ENCODE measurements around the gene RASA3.
"Not testable (repeated sequence)": the region's sequence is repeated elsewhere in the genome, so short reads cannot be mapped to it uniquely, and the experiment has no call there.

RASA3 gene, protein sequence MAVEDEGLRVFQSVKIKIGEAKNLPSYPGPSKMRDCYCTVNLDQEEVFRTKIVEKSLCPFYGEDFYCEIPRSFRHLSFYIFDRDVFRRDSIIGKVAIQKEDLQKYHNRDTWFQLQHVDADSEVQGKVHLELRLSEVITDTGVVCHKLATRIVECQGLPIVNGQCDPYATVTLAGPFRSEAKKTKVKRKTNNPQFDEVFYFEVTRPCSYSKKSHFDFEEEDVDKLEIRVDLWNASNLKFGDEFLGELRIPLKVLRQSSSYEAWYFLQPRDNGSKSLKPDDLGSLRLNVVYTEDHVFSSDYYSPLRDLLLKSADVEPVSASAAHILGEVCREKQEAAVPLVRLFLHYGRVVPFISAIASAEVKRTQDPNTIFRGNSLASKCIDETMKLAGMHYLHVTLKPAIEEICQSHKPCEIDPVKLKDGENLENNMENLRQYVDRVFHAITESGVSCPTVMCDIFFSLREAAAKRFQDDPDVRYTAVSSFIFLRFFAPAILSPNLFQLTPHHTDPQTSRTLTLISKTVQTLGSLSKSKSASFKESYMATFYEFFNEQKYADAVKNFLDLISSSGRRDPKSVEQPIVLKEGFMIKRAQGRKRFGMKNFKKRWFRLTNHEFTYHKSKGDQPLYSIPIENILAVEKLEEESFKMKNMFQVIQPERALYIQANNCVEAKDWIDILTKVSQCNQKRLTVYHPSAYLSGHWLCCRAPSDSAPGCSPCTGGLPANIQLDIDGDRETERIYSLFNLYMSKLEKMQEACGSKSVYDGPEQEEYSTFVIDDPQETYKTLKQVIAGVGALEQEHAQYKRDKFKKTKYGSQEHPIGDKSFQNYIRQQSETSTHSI

DNA sequence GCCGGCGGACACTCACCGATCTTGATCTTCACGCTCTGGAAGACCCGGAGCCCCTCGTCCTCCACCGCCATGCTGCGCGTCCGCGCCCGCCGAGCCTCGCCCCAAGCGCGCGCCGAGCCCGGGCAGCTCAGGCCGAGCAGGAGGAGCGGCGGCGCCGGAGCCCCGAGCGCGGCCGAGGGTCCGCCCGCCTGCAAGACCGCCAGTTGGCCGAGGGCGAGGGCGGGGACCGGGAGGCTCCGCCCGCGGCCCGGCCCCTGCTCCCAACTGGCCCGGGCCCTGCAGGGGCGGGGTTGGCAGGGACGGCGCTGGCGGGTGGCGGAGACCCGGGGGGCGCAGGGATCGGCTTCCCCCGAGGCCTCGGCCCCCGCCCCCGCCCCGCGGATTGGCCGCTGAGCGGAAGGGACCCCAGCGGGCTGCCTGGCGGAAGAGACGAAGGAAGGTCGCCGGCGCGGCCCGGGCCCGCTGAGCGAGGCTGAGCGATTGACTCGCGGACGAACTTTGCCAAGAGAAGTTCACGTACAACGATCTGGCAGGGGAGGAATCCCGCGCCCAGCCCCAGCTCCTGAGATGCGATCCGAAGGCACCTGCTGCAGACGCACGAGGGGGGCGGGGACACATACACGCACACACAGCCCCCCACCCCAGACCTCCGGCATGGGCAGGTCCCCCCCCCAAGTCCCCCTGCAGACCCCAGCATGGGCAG lies at the start of gene RASA3:
TSS of gene RASA3 (minus strand) at position 205 of the 703 bp plus-strand sequence. CDS start at position 71, 134 bp downstream.
- H3K4me1 ChIP-seq (ENCODE audit: control insufficient read depth, low read depth, low read length): peaks cover 17% of the 10 kb centered on the region
- H3K9ac ChIP-seq (ENCODE audit: low read length): peak within 1 kb of the TSS; percentile 19
- no peak within 1 kb of the TSS for H3K27ac ChIP-seq (ENCODE audit: low read length)
- H3K36me3 ChIP-seq (ENCODE audit: control insufficient read depth, low read depth, low read length): no peaks in the 10 kb centered on the region
- peaks cover 27% of the 10 kb centered on the region for H3K27me3 ChIP-seq (ENCODE audit: control insufficient read depth, insufficient read depth, low read length)
- H3K9me3 ChIP-seq (ENCODE audit: control insufficient read depth, low read depth, low read length): no peaks in the 10 kb centered on the region
- peak within 1 kb of the TSS; percentile 68 for H3K4me3 ChIP-seq (ENCODE audit: low read length)

DNA sequence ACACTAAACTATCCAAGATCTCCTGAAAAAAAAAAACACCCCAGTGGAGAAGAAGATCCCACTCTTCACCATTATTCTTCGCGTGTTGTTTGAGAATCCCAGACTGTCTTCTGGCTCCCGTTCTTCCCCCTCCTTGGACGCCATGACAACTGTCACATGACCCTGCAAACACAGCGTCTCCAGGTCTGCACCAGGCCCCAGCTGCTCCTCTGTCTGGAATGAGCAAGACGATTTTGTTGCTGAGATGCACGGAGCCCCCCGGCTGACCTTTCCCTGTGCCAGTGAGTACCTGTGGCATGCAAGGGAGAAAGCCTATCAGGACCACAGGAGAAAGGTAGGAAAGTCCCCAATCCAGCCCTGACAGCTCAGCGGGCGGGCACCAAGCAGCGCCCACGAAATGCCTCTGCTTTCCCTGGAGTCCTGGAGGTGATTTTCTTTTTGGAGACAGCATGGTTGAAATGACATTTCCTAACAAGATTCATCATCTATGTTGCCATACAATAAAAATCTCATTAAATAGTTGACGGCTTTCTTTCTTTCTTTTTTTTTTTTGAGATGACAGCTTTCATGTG lies 46.8 kb upstream of the RASA3 start, which contains the start of gene CFAP97D2:
TSS of gene CFAP97D2 (plus strand) at position 171 of the 572 bp plus-strand sequence. CDS start at position 245, 74 bp downstream.
- H3K27ac ChIP-seq (ENCODE audit: low read length): no peak within 1 kb of the TSS
- no peaks in the 10 kb centered on the region for H3K27me3 ChIP-seq (ENCODE audit: control insufficient read depth, insufficient read depth, low read length)
- H3K4me1 ChIP-seq (ENCODE audit: control insufficient read depth, low read depth, low read length): peaks cover 3% of the 10 kb centered on the region
- no peaks in the 10 kb centered on the region for H3K36me3 ChIP-seq (ENCODE audit: control insufficient read depth, low read depth, low read length)
- H3K9ac ChIP-seq (ENCODE audit: low read length): no peak within 1 kb of the TSS
- no peak within 1 kb of the TSS for H3K4me3 ChIP-seq (ENCODE audit: low read length)
- H3K9me3 ChIP-seq (ENCODE audit: control insufficient read depth, low read depth, low read length): no peaks in the 10 kb centered on the region

DNA sequence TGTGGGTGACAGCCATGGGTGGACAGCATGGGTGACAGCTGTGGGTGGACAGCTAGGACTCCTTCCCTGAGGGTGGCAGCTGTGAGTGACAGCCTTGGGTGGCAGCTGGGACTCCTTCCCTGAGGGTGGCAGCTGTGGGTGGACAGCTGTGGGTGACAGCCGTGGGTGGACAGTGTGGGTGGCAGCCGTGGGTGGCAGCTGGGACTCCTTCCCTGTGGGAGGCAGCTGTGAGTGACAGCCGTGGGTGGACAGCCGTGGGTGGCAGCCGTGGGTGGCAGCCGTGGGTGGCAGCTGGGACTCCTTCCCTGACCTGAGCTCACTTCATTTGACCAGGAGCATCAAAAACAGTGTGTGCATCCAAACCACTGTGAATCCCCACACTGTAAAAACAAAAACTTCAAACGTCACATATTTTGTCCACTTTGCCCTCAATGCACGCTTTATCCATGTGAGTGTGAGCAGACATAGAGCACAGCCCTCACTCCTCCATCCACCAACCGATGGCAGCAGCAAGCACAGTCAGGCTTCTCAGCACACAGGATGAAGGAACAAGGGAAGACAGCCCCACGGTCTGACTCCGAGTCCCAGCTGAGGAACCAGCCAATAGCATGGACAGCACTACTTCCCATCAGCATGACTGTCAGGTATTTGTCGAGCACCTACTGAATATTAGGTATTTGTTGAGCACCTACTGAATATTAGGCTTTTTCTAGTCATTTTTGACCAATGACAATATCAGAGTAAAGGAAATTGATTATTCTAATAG lies 45.0 kb upstream of the RASA3 start:
- peaks cover 3% of the 10 kb centered on the region for H3K4me1 ChIP-seq (ENCODE audit: control insufficient read depth, low read depth, low read length)
- no peak overlapping the region for H3K27ac ChIP-seq (ENCODE audit: low read length)
- H3K9ac ChIP-seq (ENCODE audit: low read length): no peak overlapping the region
- H3K27me3 ChIP-seq (ENCODE audit: control insufficient read depth, insufficient read depth, low read length): no peaks in the 10 kb centered on the region
- H3K36me3 ChIP-seq (ENCODE audit: control insufficient read depth, low read depth, low read length): no peaks in the 10 kb centered on the region
- H3K9me3 ChIP-seq (ENCODE audit: control insufficient read depth, low read depth, low read length): no peaks in the 10 kb centered on the region
- no peak overlapping the region for H3K4me3 ChIP-seq (ENCODE audit: low read length)

DNA sequence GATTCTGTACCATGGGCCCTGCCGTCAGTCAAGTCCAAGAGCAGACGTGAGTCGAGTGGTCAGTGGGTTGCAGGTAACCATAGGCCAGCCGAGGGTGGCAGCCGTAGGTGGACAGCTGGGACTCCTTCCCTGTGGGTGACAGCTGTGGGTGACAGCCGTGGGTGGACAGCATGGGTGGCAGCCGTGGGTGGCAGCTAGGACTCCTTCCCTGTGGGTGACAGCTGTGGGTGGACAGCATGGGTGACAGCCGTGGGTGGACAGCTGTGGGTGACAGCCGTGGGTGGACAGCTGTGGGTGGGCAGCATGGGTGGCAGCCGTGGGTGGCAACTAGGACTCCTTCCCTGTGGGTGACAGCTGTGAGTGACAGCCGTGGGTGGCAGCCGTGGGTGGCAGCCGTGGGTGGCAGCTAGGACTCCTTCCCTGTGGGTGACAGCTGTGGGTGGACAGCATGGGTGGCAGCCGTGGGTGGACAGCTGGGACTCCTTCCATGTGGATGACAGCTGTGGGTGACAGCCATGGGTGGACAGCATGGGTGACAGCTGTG lies 44.0 kb upstream of the RASA3 start:
- H3K4me1 ChIP-seq (ENCODE audit: control insufficient read depth, low read depth, low read length); H3K36me3 ChIP-seq (ENCODE audit: control insufficient read depth, low read depth, low read length); H3K27me3 ChIP-seq (ENCODE audit: control insufficient read depth, insufficient read depth, low read length); H3K4me3 ChIP-seq (ENCODE audit: low read length); H3K27ac ChIP-seq (ENCODE audit: low read length); H3K9me3 ChIP-seq (ENCODE audit: control insufficient read depth, low read depth, low read length); H3K9ac ChIP-seq (ENCODE audit: low read length): not testable (repeated sequence)

DNA sequence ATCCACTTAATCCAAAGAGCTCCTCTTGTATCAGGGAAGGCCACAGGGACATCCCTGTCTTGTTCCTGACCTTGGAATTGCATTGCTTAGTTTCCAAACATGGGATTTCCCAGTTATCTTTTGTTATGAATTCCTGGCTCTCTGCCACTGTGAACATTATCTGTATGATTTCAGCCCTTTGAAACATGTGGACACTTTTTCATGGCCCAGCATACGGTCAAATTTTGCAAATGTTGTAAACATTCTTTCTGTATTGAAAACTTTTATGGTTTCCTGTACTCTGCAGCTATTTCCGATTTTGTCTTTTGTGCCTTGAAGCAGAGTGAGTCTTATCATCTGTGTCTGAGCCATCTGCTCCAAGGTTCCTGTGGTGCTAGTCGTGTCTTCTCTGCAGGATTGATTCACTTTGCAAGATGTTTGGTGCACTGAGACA lies 42.1 kb upstream of the RASA3 start:
- H3K27me3 ChIP-seq (ENCODE audit: control insufficient read depth, insufficient read depth, low read length): no peaks in the 10 kb centered on the region
- H3K36me3 ChIP-seq (ENCODE audit: control insufficient read depth, low read depth, low read length): no peaks in the 10 kb centered on the region
- no peak overlapping the region for H3K9ac ChIP-seq (ENCODE audit: low read length)
- H3K4me3 ChIP-seq (ENCODE audit: low read length): no peak overlapping the region
- peaks cover 3% of the 10 kb centered on the region for H3K4me1 ChIP-seq (ENCODE audit: control insufficient read depth, low read depth, low read length)
- no peak overlapping the region for H3K27ac ChIP-seq (ENCODE audit: low read length)
- no peaks in the 10 kb centered on the region for H3K9me3 ChIP-seq (ENCODE audit: control insufficient read depth, low read depth, low read length)

DNA sequence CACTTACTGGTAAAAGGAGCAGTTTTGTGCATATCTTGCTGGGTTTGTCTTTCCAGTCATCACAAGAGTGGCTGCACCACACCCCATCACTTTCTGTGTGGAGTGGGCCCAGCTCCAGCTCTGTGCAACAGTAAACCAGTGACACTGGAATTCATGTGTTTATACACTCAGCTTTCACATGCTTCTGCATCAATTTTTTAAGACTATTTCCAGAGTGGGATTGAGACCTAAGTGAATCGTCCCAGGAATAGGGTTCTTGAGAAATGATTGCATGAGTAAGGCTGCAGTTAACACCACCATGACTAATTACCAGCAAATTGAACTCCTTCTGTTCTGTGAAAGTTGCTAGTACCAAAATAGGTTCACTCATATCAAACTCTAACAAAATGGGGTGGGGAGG lies 41.3 kb upstream of the RASA3 start:
- H3K9me3 ChIP-seq (ENCODE audit: control insufficient read depth, low read depth, low read length): no peaks in the 10 kb centered on the region
- no peak overlapping the region for H3K4me3 ChIP-seq (ENCODE audit: low read length)
- H3K27ac ChIP-seq (ENCODE audit: low read length): no peak overlapping the region

DNA sequence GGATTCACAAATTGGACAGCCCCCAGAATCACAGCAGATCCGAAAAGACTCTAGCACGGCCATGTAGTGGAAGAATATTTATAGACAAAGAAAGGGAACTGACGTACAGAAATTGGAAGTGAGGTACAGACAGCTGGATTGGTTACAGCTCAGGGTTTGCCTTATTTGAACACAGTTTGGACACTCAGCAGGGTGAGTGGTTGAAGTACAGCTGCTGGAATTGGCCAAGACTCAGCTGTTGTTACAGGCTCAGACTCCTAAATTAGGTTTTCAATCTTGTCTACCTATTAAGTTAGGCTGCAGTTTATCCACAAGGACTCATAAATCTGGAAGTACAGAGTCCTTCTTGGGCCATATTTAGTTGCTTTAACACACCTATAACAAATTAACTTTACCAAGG lies 40.8 kb upstream of the RASA3 start:
- no peaks in the 10 kb centered on the region for H3K27me3 ChIP-seq (ENCODE audit: control insufficient read depth, insufficient read depth, low read length)
- H3K4me3 ChIP-seq (ENCODE audit: low read length): no peak overlapping the region
- no peaks in the 10 kb centered on the region for H3K36me3 ChIP-seq (ENCODE audit: control insufficient read depth, low read depth, low read length)
- H3K27ac ChIP-seq (ENCODE audit: low read length): no peak overlapping the region
- no peaks in the 10 kb centered on the region for H3K4me1 ChIP-seq (ENCODE audit: control insufficient read depth, low read depth, low read length)
- H3K9me3 ChIP-seq (ENCODE audit: control insufficient read depth, low read depth, low read length): no peaks in the 10 kb centered on the region
- H3K9ac ChIP-seq (ENCODE audit: low read length): no peak overlapping the region

More for the DNA sequence above, 41.3 kb upstream of the RASA3 start:
- no peaks in the 10 kb centered on the region for H3K27me3 ChIP-seq (ENCODE audit: control insufficient read depth, insufficient read depth, low read length)
- no peaks in the 10 kb centered on the region for H3K36me3 ChIP-seq (ENCODE audit: control insufficient read depth, low read depth, low read length)
- no peaks in the 10 kb centered on the region for H3K4me1 ChIP-seq (ENCODE audit: control insufficient read depth, low read depth, low read length)
- H3K9ac ChIP-seq (ENCODE audit: low read length): no peak overlapping the region

DNA sequence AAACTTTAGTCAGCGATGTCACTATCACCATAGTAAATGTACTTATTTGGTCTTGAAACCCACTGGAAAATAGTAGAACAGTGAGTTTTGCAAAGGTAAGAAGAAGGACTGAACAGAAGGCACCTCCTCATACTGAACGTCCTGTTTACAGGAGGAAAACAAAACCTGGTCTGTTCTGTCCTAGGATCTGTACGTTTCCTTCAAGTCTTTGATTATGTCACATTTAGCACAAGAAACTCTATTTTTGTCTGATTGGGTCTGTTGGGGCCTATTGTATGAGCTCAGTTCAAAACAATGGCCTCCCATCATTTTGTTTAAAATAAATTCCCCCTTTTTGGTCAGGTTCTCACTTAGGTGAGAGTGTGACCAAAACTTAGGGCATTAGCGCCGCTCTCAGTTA lies 35.5 kb upstream of the RASA3 start:
- no peak overlapping the region for H3K27ac ChIP-seq (ENCODE audit: low read length)
- H3K4me1 ChIP-seq (ENCODE audit: control insufficient read depth, low read depth, low read length): no peaks in the 10 kb centered on the region
- no peaks in the 10 kb centered on the region for H3K36me3 ChIP-seq (ENCODE audit: control insufficient read depth, low read depth, low read length)
- no peak overlapping the region for H3K9ac ChIP-seq (ENCODE audit: low read length)
- H3K9me3 ChIP-seq (ENCODE audit: control insufficient read depth, low read depth, low read length): no peaks in the 10 kb centered on the region
- H3K27me3 ChIP-seq (ENCODE audit: control insufficient read depth, insufficient read depth, low read length): no peaks in the 10 kb centered on the region
- H3K4me3 ChIP-seq (ENCODE audit: low read length): no peak overlapping the region

DNA sequence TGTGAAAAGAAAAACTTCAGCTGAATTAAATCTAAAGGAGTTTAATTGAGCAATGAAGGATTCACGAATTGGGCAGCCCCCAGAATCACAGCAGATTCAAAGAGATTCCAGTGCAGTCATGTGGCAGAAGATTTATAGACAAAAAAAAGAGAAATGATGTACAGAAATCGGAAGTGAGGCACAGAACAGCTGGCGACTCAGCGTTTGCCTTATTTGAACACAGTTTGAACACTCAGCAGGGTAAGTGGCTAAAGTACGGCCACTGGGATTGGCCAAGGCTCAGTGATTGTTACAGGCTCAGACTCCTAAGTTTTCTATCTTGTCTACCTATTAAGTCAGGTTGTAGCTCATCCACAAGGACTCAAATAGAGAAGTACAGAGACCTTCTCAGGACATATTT lies 35.0 kb upstream of the RASA3 start:
- no peaks in the 10 kb centered on the region for H3K36me3 ChIP-seq (ENCODE audit: control insufficient read depth, low read depth, low read length)
- H3K9ac ChIP-seq (ENCODE audit: low read length): no peak overlapping the region
- no peaks in the 10 kb centered on the region for H3K4me1 ChIP-seq (ENCODE audit: control insufficient read depth, low read depth, low read length)
- H3K4me3 ChIP-seq (ENCODE audit: low read length): no peak overlapping the region
- H3K27me3 ChIP-seq (ENCODE audit: control insufficient read depth, insufficient read depth, low read length): no peaks in the 10 kb centered on the region
- no peaks in the 10 kb centered on the region for H3K9me3 ChIP-seq (ENCODE audit: control insufficient read depth, low read depth, low read length)
- no peak overlapping the region for H3K27ac ChIP-seq (ENCODE audit: low read length)

DNA sequence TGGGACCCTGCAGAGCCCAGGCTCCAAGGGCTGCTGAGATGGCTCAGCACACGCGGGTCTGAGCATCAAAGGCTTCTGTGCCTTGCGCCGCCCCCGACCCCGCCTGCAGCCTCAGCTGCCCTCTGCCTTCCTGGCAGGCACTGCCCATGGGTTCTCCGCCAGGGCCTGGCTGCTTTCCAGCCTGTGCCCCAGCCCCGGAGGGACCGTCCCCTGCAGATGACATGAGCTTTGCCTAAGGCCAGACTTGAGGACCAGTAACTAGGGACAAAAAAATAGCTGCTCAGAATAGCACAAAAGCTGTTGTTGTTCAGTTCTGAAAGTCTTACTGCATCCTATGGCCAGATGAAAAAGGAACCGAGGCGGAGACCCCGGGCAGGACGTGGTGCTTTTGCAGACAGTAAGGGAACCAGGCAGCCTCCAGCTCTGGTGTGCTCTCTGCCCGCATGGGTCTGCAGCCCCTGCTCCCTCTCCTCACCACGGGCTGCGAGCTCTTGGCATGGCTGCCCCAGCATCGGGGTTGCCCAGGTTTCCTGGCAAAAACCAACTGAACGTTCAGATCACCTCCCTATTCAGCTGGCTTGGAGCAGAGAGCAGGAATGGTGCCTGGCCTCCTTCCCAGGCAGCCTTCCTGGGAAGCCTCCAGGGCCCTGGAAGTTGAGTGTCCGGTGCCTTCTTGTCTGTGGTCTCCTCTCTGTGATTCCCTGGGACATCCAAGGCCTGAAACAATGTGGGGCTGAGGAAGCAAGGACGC lies 34.1 kb upstream of the RASA3 start:
- Histone ChIP-seq H3K27me3 (ENCODE audit: control insufficient read depth, insufficient read depth, low read length) (no peaks in the 10 kb centered on the region), H3K4me1 (ENCODE audit: control insufficient read depth, low read depth, low read length) (no peaks in the 10 kb centered on the region), H3K27ac (ENCODE audit: low read length) (no peak overlapping the region), H3K9ac (ENCODE audit: low read length) (no peak overlapping the region), H3K36me3 (ENCODE audit: control insufficient read depth, low read depth, low read length) (no peaks in the 10 kb centered on the region), H3K9me3 (ENCODE audit: control insufficient read depth, low read depth, low read length) (no peaks in the 10 kb centered on the region), H3K4me3 (ENCODE audit: low read length) (no peak overlapping the region)
